ENCODE measurements around the gene ACTR1B. TPM values are rescaled to one million over a fixed set of nuclear protein-coding genes. Genes with fewer than 3 reads are reported as not detected.

The ACTR1B gene
- total RNA-seq, 1 experiment from 2014 or later, result 33.8 TPM

GRCh38 chr2:97645112-97645694 lies 18.6 kb downstream of the ACTR1B start:
- Histone ChIP-seq H3K27ac (ENCODE audit: insufficient read length, low read depth, low read length) (no peak overlapping the region), H4K5ac (ENCODE audit: insufficient read length, low read depth, low read length) (no peak overlapping the region), H3K23ac (ENCODE audit: insufficient read length, low read depth, low read length) (no peak overlapping the region), H2BK12ac (ENCODE audit: insufficient read length, low read depth, low read length) (no peak overlapping the region), H3K18ac (ENCODE audit: insufficient read length, low read depth, low read length) (peak overlapping the region; percentile 3), H4K20me1 (ENCODE audit: control insufficient read depth, insufficient read depth, insufficient read length) (no peaks in the 10 kb centered on the region), H4K91ac (ENCODE audit: insufficient read length, low read depth, low read length) (no peak overlapping the region), H3K79me2 (ENCODE audit: insufficient read depth, low read length) (no peaks in the 10 kb centered on the region), H4K8ac (replicated peaks; ENCODE audit: insufficient read length, low read depth, low read length) (no peak overlapping the region), H2BK5ac (ENCODE audit: insufficient read length, low read length) (no peak overlapping the region), H3K27me3 (ENCODE audit: insufficient read depth, low read length) (no peaks in the 10 kb centered on the region), H2AFZ (ENCODE audit: low read length) (no peak overlapping the region), H3K56ac (ENCODE audit: insufficient read length, low read depth, low read length) (no peak overlapping the region), H3K4me2 (ENCODE audit: insufficient read depth, insufficient read length, low read length) (peak overlapping the region; percentile 71), H3K9ac (ENCODE audit: extremely low read depth, insufficient read length, low read length) (peak overlapping the region; percentile 53), H2BK120ac (ENCODE audit: low read depth, low read length, poor library complexity, severe bottlenecking) (no peak overlapping the region), H3K4ac (ENCODE audit: low read depth, low read length) (no peak overlapping the region), H3K9me3 (ENCODE audit: control insufficient read depth, low read depth, low read length) (no peaks in the 10 kb centered on the region), H3K79me1 (ENCODE audit: insufficient read depth, low read depth, low read length, poor library complexity, severe bottlenecking) (peaks cover 2% of the 10 kb centered on the region), H2BK15ac (ENCODE audit: low read depth, low read length) (no peak overlapping the region), H3T11ph (ENCODE audit: low read length) (no peak overlapping the region), H3K23me2 (ENCODE audit: insufficient read length, low read depth, low read length, poor library complexity, severe bottlenecking) (peaks cover 5% of the 10 kb centered on the region), H2AK5ac (ENCODE audit: insufficient read length, low read length) (no peak overlapping the region), H2BK20ac (ENCODE audit: low read depth, low read length, poor library complexity, severe bottlenecking) (no peak overlapping the region), H3K4me1 (ENCODE audit: insufficient read depth, low read length) (no peaks in the 10 kb centered on the region), H3K14ac (ENCODE audit: insufficient read depth, low read length) (peak overlapping the region; percentile 38; the same call in 1 of the 2 replicates)
- peak; percentile 41 for DNase-seq
- Mint-ChIP-seq H3K4me3 (peak overlapping the region; percentile 85 to 95), H3K4me1 (peaks cover 13 to 16% of the 10 kb centered on the region in 2 experiments), H3K9me3 (no peaks in the 10 kb centered on the region), H3K27ac (peak overlapping the region; percentile 95 to 98 (median 97)), H3K27me3 (ENCODE audit: low read depth) (no peaks in the 10 kb centered on the region), H3K36me3 (ENCODE audit: insufficient read depth in 1 of 3, low read depth in 3 of 3) (peaks cover 19 to 32% (median 32%) of the 10 kb centered on the region in 3 experiments)
- WGBS (ENCODE audit: extremely low coverage, insufficient read length, low lambda C conversion rate), result no CpG with 5 or more reads among the region's 19 CpGs
- TF ChIP-seq CTCF (conservative IDR thresholded peaks at IDR 0.05), result no peak
